A673 (cell line): ENCODE data around the gene WASF2. TPM values are rescaled to one million over a fixed set of nuclear protein-coding genes. Genes with fewer than 3 reads are reported as not detected.

Source experiments
- BruUV-seq: library from RNA; stranded (reverse); fragments of 400-500 nt; replicated peaks from 2 replicates; lab custom pipeline; 2021; lab: Mats Ljungman, UMichigan
- CTCF ChIA-PET: fragments of 300-600 bp; sonication (Branson Sonifier 250); formaldehyde crosslinking; loops from one replicate; lab custom pipeline; 2022; ENCODE audit warnings: antibody characterized with exemption; lab: Charles Lee
- POLR2A ChIA-PET: fragments of 300-600 bp; sonication (Branson Sonifier 250); formaldehyde crosslinking; loops from one replicate; lab custom pipeline; 2022; ENCODE audit warnings: antibody characterized with exemption; ENCODE audit not compliant: low non-redundant PET; lab: Charles Lee
- DNase-seq: peaks from one replicate; pipeline ENCODE4 v3.0.0-alpha.2; 2015; ENCODE audit warnings: low spot score
- H3K27ac ChIP-seq: fragments of 200-600 bp; sonication (generic); 2 replicates; pipeline ENCODE4 v1.5.1; 2016; ENCODE audit warnings: mixed run types, low read depth, mild to moderate bottlenecking, mixed read lengths, antibody characterized with exemption, low read length; ENCODE audit not compliant: poor library complexity, severe bottlenecking
- H3K27me3 ChIP-seq: fragments of 200-600 bp; sonication (generic); replicated peaks from 2 replicates; pipeline ENCODE4 v1.6.1; 2017; ENCODE audit warnings: mixed run types, low read depth, mild to moderate bottlenecking, mixed read lengths, antibody characterized with exemption, low read length; ENCODE audit not compliant: insufficient read depth, poor library complexity
- H3K36me3 ChIP-seq: fragments of 200-600 bp; sonication (generic); 2 replicates; pipeline ENCODE4 v1.6.1; 2016; ENCODE audit warnings: mixed run types, mild to moderate bottlenecking, mixed read lengths, antibody characterized with exemption, low read length; ENCODE audit not compliant: insufficient read depth, poor library complexity, severe bottlenecking
- H3K4me1 ChIP-seq: fragments of 200-600 bp; sonication (generic); 2 replicates; pipeline ENCODE4 v1.6.1; 2017; ENCODE audit warnings: mixed run types, mild to moderate bottlenecking, mixed read lengths, antibody characterized with exemption, low read length; ENCODE audit not compliant: insufficient read depth, poor library complexity, severe bottlenecking
- H3K4me3 ChIP-seq: fragments of 200-600 bp; sonication (generic); 2 replicates; pipeline ENCODE4 v1.5.1; 2016; ENCODE audit warnings: low read depth, mixed run types, mild to moderate bottlenecking, mixed read lengths, low read length; ENCODE audit not compliant: poor library complexity, severe bottlenecking
- H3K9me3 ChIP-seq: fragments of 200-600 bp; sonication (generic); 2 replicates; pipeline ENCODE4 v1.6.1; 2016; ENCODE audit warnings: mixed run types, low read depth, mild to moderate bottlenecking, mixed read lengths, antibody characterized with exemption, low read length; ENCODE audit not compliant: poor library complexity, severe bottlenecking
- EZH2 ChIP-seq: fragments of 200-600 bp; sonication (generic); IDR thresholded peaks from 2 replicates; pipeline ENCODE4 v1.6.1; 2017; ENCODE audit warnings: borderline replicate concordance, low read depth, mild to moderate bottlenecking, mixed read lengths, antibody characterized with exemption, low read length; ENCODE audit not compliant: poor library complexity, severe bottlenecking
- intact Hi-C: fragments of 100-400 bp; cut with micrococcal nuclease; formaldehyde crosslinking; loops from one replicate; pipeline ENCODE4 v1.10.0; 2022; ENCODE audit not compliant: unreplicated experiment
- total RNA-seq: library from RNA; stranded (reverse); gene quantifications from 2 replicates; pipeline ENCODE4 v1.2.3, GENCODE V29; 2021
- TF ChIP-seq, protein P1 (sequence below): fragments of 300-800, 200-600 bp; sonication (generic); conservative IDR thresholded peaks from 2 replicates; pipeline ENCODE4 v1.5.1; 2017; ENCODE audit warnings: low read depth, mild to moderate bottlenecking, antibody characterized with exemption, low read length, moderate library complexity, mixed read lengths

The WASF2 gene
- total RNA-seq, 1 experiment from 2014 or later, result 133 TPM

DNA sequence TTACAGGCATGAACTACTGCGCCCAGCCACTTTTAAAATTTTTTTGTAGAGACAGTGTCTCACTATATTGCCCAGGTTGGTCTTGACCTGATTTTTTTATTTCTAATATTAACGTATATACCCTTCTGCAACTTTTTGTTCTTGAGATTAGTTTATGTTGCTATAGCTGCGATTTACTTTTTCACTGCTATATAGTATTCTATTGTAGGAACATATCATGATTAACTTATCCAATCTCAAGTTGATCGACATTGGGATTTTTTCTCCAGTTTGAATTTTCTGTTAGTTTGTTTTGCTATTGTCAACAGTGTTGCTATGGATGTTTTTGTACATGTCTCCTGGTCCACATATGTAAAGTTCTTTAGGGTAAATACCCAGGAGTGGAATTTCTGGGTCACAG lies 35.4 kb downstream of the WASF2 start:
- intact Hi-C loops, result no loop called here
- H3K27me3 ChIP-seq, result no peaks in the 10 kb centered on the region
- POLR2A ChIA-PET, result no interaction called here
- H3K27ac ChIP-seq, result no peak overlapping the region
- no peaks in the 10 kb centered on the region for H3K9me3 ChIP-seq
- H3K36me3 ChIP-seq, result no peaks in the 10 kb centered on the region
- no TSS peak for BruUV-seq
- H3K4me3 ChIP-seq, result no peak overlapping the region
- no peak for DNase-seq
- TF ChIP-seq EZH2, result no peak
- TF ChIP-seq, protein P1, sequence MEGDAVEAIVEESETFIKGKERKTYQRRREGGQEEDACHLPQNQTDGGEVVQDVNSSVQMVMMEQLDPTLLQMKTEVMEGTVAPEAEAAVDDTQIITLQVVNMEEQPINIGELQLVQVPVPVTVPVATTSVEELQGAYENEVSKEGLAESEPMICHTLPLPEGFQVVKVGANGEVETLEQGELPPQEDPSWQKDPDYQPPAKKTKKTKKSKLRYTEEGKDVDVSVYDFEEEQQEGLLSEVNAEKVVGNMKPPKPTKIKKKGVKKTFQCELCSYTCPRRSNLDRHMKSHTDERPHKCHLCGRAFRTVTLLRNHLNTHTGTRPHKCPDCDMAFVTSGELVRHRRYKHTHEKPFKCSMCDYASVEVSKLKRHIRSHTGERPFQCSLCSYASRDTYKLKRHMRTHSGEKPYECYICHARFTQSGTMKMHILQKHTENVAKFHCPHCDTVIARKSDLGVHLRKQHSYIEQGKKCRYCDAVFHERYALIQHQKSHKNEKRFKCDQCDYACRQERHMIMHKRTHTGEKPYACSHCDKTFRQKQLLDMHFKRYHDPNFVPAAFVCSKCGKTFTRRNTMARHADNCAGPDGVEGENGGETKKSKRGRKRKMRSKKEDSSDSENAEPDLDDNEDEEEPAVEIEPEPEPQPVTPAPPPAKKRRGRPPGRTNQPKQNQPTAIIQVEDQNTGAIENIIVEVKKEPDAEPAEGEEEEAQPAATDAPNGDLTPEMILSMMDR, result no peak
- CTCF ChIA-PET, result no interaction called here
- peaks cover 19% of the 10 kb centered on the region for H3K4me1 ChIP-seq

DNA sequence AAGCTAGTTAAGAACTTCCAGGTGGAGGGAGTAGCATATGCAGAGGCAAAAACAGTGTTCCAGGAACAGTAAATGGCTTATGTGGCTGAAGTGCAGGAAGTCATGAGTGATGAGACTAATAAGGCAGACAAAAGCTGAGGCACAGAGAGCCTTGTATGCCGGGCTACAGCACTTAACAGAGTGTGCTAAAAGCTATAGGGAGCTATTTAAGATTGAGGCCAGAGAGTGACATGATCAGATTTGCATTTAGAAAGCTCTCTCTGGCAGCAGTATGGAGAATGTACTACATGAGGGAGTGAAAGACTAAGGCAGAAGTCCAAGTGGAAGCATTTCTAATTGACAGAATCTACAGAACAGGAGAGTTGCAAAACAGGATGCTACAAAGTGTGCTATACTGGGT lies 38.6 kb downstream of the WASF2 start:
- no peaks in the 10 kb centered on the region for H3K9me3 ChIP-seq
- H3K4me1 ChIP-seq, result peaks cover 16% of the 10 kb centered on the region
- no TSS peak for BruUV-seq
- ChIA-PET CTCF (interaction anchor here (0.5 kb wide), 1 partner anchor 31 kb away, joined by 4 read pairs; no protein-coding TSS in a partner anchor), POLR2A (no interaction called here)
- no peak overlapping the region for H3K27ac ChIP-seq
- H3K27me3 ChIP-seq, result no peaks in the 10 kb centered on the region
- H3K36me3 ChIP-seq, result no peaks in the 10 kb centered on the region
- DNase-seq, result peak; percentile 77
- TF ChIP-seq, protein P1, result no peak
- no peak for TF ChIP-seq EZH2
- no peak overlapping the region for H3K4me3 ChIP-seq
- intact Hi-C loops, result no loop called here

DNA sequence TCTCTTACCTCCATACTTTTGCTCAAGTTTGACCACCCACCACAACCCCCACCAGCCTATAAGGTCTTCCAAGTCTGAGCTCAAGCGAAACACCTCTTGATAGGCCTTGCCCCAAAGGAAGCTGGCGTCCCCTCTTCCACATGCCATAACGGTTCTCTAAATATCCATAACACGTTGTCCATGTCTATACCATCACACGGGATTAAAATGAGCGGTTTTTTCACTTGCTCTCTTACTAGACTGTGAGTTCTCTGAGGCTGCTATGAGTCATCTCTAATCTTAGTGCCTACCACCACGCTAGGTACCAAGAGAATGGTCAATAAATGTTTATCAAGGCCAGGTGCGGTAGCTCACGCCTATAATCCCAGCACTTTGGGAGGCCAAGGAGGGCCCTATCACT lies 41.0 kb downstream of the WASF2 start:
- Histone ChIP-seq H3K9me3 (no peaks in the 10 kb centered on the region), H3K36me3 (no peaks in the 10 kb centered on the region), H3K4me3 (no peak overlapping the region), H3K27me3 (no peaks in the 10 kb centered on the region), H3K4me1 (peaks cover 25% of the 10 kb centered on the region), H3K27ac (no peak overlapping the region)
- ChIA-PET POLR2A (no interaction called here), CTCF (no interaction called here)
- no TSS peak for BruUV-seq
- intact Hi-C loops, result no loop called here
- TF ChIP-seq, protein P1, result no peak
- no peak for TF ChIP-seq EZH2
- no peak for DNase-seq
